H1 (cell line): ENCODE data around the gene AURKB. TPM values are rescaled to one million over a fixed set of nuclear protein-coding genes. Genes with fewer than 3 reads are reported as not detected.

ENCODE experiments used
- BACH1 ChIP-seq: IDR thresholded peaks from 2 replicates; pipeline ENCODE4 v1.6.1; 2012; ENCODE audit warnings: low read length, improper control_type of control experiment
- BCL11A ChIP-seq, 2 experiments: IDR thresholded peaks; one replicate each; pipeline ENCODE4 v1.6.1; 2011; ENCODE audit warnings: low read depth in 2 of 2, low read length in 2 of 2, mild to moderate bottlenecking in 2 of 2
- CEBPB ChIP-seq: IDR thresholded peaks from 2 replicates; pipeline ENCODE4 v1.6.1; 2012; ENCODE audit warnings: low read depth, low read length
- CREB1 ChIP-seq: IDR thresholded peaks from 2 replicates; pipeline ENCODE4 v1.6.1; 2012; ENCODE audit warnings: inconsistent platforms
- EP300 ChIP-seq, 2 experiments: IDR thresholded peaks; 1 replicate in 1 of 2; 2 replicates in 1 of 2; pipeline ENCODE4 v1.6.1; 2011 to 2012; ENCODE audit warnings: low read depth in 2 of 2, low read length in 2 of 2, mild to moderate bottlenecking in 2 of 2, borderline replicate concordance in 1 of 2, inconsistent platforms in 1 of 2, moderate library complexity in 1 of 2
- FOSL1 ChIP-seq: IDR thresholded peaks from 2 replicates; pipeline ENCODE4 v1.6.1; 2011; ENCODE audit warnings: mild to moderate bottlenecking, low read depth, low read length, moderate library complexity; ENCODE audit not compliant: insufficient read depth
- KDM1A ChIP-seq: fragments of 200-600, 300-600 bp; sonication (generic); IDR thresholded peaks from 2 replicates; pipeline ENCODE4 v1.7.1; 2016; ENCODE audit warnings: mild to moderate bottlenecking, low read length, borderline replicate concordance
- KDM5A ChIP-seq: fragments of 200-600 bp; IDR thresholded peaks from 2 replicates; pipeline ENCODE4 v1.7.1; 2012; ENCODE audit warnings: mild to moderate bottlenecking, low read length, inconsistent platforms, mixed read lengths
- MAFK ChIP-seq: IDR thresholded peaks from 2 replicates; pipeline ENCODE4 v1.6.1; 2012; ENCODE audit warnings: low read depth, mild to moderate bottlenecking, improper control_type of control experiment, low read length
- MAX ChIP-seq: IDR thresholded peaks from 2 replicates; pipeline ENCODE4 v1.6.1; 2012; ENCODE audit warnings: inconsistent platforms
- POLR2AphosphoS5 ChIP-seq: IDR thresholded peaks from 2 replicates; pipeline ENCODE4 v1.6.1; 2011; ENCODE audit warnings: low read depth, low read length
- RBBP5 ChIP-seq: IDR thresholded peaks from 2 replicates; pipeline ENCODE4 v1.7.1; 2012; ENCODE audit warnings: low read depth, mild to moderate bottlenecking, inconsistent platforms, low read length, moderate library complexity, borderline replicate concordance
- RFX5 ChIP-seq: IDR thresholded peaks from 2 replicates; pipeline ENCODE4 v1.6.1; 2011; ENCODE audit warnings: low read depth, low read length, improper control_type of control experiment, borderline replicate concordance
- RNF2 ChIP-seq: fragments of 200-900, 300-1000 bp; sonication (generic); IDR thresholded peaks from 2 replicates; pipeline ENCODE4 v1.7.1; 2016; ENCODE audit warnings: borderline replicate concordance, low read depth, mild to moderate bottlenecking, antibody characterized with exemption, low read length; ENCODE audit not compliant: poor library complexity, severe bottlenecking; ENCODE audit errors: missing control alignments
- SRF ChIP-seq: IDR thresholded peaks from 2 replicates; pipeline ENCODE4 v1.6.1; 2011; ENCODE audit warnings: mild to moderate bottlenecking, low read depth, low read length, moderate library complexity
- SUZ12 ChIP-seq: fragments of 200-600 bp; sonication (generic); IDR thresholded peaks from 2 replicates; pipeline ENCODE4 v1.6.1; 2012; ENCODE audit warnings: mild to moderate bottlenecking, inconsistent platforms, low read length, moderate library complexity, mixed read lengths
- TAF7 ChIP-seq: optimal IDR thresholded peaks from 2 replicates; pipeline ENCODE3; 2011; ENCODE audit warnings: low read depth, mild to moderate bottlenecking, inconsistent platforms, low read length, moderate library complexity, borderline replicate concordance
- TCF12 ChIP-seq: IDR thresholded peaks from 2 replicates; pipeline ENCODE4 v1.6.1; 2011; ENCODE audit warnings: low read depth, mild to moderate bottlenecking, low read length
- polyA plus RNA-seq, 7 experiments: library from polyadenylated mRNA; depleted of rRNA in 3 of 7; stranded (reverse) in 5 of 7; unstranded in 2 of 7; fragments of >200 nt in 5 of 7; fragments of 200-250 nt in 2 of 7; gene quantifications; 1 replicate in 5 of 7; 2 replicates in 1 of 7; 4 replicates in 1 of 7; pipeline versions ENCODE4 v1.2.1 to v1.2.3, GENCODE V29; 2011 to 2013; ENCODE audit warnings: missing spikeins in 2 of 7, mixed read lengths in 2 of 7
- total RNA-seq: library from RNA; stranded (reverse); fragmentation: NEBNext Ultra II Directional; extraction: Animal tissue kit (Norgen Biotek cat#: 25700); gene quantifications from 2 replicates; pipeline ENCODE4 v1.2.1, GENCODE V29; 2021
- TF ChIP-seq, protein P1 (sequence below): IDR thresholded peaks from 2 replicates; pipeline ENCODE4 v1.6.1; 2012; ENCODE audit warnings: low read length, inconsistent platforms

AURKB gene
- total and polyA plus RNA-seq, 2 of the 8 experiments (the other 6 are each of a cell fraction or from before 2014, with no cell fraction given) = 102 to 160 TPM

DNA sequence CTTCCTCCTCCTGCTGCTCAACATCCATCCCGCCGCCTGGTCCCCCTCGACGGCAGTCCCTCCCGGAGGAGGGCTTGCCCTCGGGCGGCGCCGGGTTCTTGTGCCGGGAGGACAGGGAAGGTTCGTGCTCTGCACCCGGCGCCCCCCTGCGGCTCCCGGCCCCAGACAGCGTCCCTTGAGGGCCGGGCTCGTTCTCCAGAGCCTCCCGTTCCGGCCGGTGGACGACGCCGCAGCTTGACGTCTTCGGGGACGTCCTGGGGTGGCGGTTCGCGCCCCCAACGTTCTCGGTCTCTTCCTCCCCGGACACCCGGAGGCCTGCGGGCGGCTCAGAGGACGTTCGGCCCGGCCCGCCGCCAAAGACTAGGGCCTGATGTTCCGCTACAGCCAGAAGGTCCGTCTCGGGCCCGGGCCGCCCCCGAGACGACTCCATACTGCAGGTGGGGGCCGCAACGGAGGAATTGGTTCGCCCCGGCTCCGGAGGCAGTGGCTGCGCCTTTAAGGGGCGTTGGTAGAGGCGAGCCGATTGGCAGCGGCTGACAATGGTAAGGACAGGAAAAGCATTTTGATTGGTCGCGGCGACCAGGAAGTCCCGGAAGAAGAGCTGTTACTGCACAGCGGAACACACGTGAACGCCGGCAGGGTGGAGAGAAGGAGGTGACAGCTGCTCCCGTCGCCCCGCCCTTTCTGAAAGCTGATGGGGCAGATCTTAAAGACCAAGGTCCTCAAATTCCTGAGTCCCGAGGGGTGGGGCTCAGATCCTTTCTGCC, 20.5 kb downstream of the AURKB start, which contains the start of gene BORCS6 (continued):
- TF ChIP-seq KDM1A (no peak), RBBP5 (no peak; the same call in 1 of the 2 replicates), RNF2 (no peak), FOSL1 (no peak), MAX (peak; percentile 71), BCL11A (IDR thresholded peaks at IDR 0.05; ENCODE audit: low read depth in 2 of 2, low read length in 2 of 2) (no peak), KDM5A (no peak), TAF7 (no peak), SRF (no peak), CREB1 (no peak), BACH1 (peak; percentile 66; the same call in 1 of the 2 replicates), EP300 (IDR thresholded peaks at IDR 0.05; ENCODE audit: borderline replicate concordance in 1 of 2, low read depth in 2 of 2, low read length in 2 of 2) (no peak), SUZ12 (no peak), POLR2AphosphoS5 (no peak), MAFK (no peak; the same call in 1 of the 2 replicates), CEBPB (no peak), TCF12 (no peak), RFX5 (no peak)
- TF ChIP-seq, protein P1, sequence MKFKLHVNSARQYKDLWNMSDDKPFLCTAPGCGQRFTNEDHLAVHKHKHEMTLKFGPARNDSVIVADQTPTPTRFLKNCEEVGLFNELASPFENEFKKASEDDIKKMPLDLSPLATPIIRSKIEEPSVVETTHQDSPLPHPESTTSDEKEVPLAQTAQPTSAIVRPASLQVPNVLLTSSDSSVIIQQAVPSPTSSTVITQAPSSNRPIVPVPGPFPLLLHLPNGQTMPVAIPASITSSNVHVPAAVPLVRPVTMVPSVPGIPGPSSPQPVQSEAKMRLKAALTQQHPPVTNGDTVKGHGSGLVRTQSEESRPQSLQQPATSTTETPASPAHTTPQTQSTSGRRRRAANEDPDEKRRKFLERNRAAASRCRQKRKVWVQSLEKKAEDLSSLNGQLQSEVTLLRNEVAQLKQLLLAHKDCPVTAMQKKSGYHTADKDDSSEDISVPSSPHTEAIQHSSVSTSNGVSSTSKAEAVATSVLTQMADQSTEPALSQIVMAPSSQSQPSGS = no peak
- TF ChIP-seq, all 59 proteins: peak for 12
